HG02840 (cell line): ENCODE measurements around the gene SLC39A13.

Experiments used
- ATAC-seq: cut with Tn5 transposase; IDR thresholded peaks from one replicate; pipeline ENCODE4 v1.9.1; 2021; ENCODE audit warnings: mild to moderate bottlenecking, moderate library complexity, moderate number of reproducible peaks; ENCODE audit not compliant: unreplicated experiment, low FRiP score

SLC39A13 gene

GRCh38 chr11:47383071-47383470 is 25.3 kb upstream of the SLC39A13 start:
- ATAC-seq: no peak

- ATAC-seq: no peak
Observed at GRCh38 chr11:47384498-47384897, 23.9 kb upstream of the SLC39A13 start.

- ATAC-seq: no peak
Observed at GRCh38 chr11:47387944-47388696, 20.3 kb upstream of the SLC39A13 start.

- no peak for ATAC-seq
Observed at GRCh38 chr11:47388697-47389576, 19.5 kb upstream of the SLC39A13 start.

DNA sequence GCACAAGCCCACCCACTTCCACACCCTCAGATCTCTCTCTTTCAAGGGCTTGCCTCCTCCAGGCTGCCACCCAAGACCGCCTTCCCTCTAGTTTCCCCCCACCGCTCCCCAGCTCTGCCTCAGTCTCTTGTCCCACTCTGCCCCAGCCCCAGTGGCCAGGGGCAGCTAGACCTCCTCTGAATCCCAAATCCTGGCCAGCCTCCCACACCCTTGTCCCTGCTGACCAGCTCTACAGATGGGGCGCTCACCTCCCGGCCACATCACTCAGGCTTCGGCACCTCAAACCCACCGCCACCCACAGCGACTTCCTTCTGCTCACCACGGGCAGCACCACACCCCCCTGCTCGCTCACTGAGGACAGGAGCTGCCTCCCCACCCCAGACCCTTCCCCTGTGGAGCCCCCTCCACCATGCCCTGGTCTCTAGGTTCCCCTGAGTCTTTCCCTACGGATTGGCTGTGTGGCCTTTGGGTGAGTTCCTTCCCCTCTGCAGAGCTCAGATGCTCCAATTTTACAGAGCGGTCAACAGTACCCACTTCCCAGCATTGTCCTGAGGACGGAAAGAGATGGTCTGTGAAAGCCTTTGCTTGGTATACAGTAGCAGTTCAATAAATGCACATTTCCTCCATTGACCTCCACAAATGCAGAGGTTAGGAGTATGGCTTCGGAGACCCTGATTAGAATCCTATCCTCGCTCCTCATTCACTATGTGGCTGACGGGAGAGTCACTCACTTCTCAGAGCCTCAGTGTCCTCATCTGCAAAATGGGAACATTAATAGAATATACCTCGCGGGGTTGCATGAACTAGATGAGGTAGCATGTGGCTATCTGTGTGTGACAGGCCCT is 18.6 kb upstream of the SLC39A13 start:
- ATAC-seq: no peak

DNA sequence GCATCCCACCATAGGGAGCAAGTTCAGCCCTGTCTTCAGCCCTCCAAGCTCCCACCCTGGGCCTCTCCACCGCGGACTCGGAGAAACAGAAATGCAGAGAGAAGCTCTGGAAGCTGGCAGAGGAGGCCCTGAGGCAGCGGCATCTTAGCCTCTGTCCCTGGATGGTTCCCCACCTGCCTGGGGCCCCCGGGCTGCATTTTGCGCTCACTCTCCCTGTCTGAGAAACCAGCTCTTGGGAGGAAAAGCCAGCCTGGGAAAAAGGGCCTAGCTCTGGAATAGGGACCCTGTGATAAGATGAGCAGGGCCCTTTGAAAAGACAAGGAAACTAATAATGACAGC is 18.0 kb upstream of the SLC39A13 start:
- ATAC-seq: no peak

GRCh38 chr11:47391077-47391583 is 17.3 kb upstream of the SLC39A13 start:
- no peak for ATAC-seq

DNA sequence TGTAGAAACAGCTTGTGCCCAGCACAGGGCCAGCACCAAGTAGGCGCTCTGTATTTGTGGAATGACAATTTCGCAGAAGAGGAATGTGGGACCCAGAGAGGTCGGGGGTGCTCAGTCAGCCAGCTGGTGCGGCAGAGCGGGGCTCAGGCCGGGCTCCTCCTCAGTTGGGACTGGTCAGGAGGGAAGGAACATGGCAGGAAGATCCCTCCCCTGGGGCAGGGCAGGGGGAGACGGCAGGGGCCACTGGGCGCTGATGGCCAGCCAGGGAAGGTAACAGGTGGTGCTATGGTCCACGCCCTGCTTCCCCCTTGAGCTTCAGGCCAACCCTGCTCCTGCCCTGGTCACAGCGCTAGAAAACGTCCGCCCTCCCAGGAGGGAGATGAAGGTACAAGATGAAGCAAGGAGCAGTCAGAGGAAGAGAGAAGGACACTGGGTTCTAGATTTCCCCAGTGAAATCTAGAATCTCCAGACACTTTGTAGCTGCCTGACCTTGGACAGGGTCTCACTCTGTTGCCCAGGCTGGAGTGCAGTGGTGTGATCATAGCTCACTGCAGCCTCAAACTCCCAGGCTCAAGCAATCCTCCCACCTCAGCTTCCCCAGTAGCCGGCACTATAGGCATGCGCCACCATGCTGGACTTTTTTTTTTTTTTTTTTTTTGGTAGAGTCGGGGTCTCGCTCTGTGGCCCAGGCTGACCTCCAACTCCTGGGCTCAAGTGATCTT is 16.5 kb upstream of the SLC39A13 start:
- no peak for ATAC-seq

DNA sequence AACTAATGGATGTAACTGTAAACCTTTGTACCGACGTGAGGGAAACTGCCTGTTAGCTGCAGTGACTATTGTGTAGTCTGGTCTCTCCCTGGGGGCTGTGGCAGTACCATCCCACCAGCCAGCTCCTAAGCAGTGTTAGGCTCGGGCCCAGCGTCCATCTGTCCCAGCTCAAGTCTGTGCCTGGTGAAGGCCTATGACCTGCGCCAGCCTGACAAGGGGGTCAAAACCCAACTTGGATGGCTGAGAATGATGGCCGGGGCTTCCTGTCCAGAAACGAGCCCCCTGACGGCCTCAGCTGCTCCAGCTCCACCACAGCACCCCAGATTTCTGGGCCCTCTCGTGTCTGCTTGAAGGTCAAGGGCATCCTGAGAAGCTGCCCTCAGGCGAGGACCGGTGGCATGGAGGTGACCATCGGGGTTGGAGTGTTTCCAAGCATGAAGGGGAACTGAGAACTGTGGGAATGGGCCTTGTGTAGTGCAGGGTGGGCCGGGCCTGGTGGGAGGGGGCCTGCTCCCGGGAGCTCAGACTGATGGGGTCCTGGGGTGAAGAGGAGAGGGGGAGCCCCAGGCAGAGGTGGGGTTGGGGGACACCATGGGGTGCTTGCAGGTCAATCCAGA is 15.7 kb upstream of the SLC39A13 start:
- ATAC-seq: no peak

- no peak for ATAC-seq
Observed at GRCh38 chr11:47393163-47394049, 15.0 kb upstream of the SLC39A13 start.

DNA sequence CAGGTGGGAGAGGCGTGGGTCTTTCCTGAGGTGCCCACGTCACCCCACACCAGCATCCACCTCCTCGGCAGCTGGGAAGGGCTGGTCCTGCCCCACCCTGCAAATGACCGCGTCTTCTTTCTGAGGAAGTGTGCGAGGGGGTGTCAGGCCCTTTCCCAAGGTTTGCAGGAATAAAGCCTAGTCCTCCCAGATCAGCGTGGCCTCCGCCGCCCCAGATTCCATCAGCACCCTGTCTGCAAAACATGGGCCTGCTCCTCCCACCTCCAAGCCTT is 14.4 kb upstream of the SLC39A13 start:
- no peak for ATAC-seq

GRCh38 chr11:47394322-47395222 is 13.8 kb upstream of the SLC39A13 start:
- ATAC-seq: no peak

GRCh38 chr11:47395223-47396048 is 13.0 kb upstream of the SLC39A13 start:
- ATAC-seq: no peak

GRCh38 chr11:47396049-47396320 is 12.4 kb upstream of the SLC39A13 start:
- ATAC-seq: no peak

DNA sequence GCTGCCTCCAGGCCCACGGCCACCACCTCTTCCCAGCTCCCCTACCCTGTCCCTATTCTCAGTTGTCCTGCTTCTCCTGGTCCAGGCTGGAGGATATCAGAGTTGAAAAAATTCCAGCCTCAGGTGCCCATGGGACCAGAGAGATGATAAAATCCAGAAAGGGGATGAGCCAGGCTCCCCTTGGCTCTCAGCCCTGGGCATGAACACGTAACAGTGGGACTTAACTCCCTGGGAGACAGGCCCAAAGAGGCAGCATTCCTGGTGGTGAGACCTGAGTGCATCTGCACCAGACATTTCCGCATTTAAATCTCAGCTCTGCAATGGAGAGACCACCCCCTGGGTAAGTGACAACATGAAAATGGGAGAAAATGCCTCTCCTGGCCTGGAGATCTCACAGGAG is 10.4 kb upstream of the SLC39A13 start:
- no peak for ATAC-seq

DNA sequence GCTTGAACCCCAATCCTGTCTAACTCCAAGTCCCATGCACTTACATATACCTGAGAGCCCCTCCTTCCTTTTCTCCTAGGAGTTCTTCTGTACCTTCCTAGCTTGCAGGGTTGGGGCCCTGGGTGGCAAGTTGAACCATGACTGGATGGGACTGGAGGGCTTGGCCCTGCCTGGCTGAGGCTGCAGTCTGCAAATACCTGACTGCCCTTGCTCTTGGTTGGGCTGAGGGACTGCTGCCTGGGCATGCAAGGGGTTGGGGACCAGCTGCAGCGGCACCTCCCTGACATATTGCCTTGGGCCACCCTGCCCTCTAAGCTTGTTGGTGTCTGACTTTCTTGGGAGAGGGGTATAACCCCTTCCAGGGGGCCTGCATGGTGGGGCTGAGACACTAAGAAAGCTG is 9.8 kb upstream of the SLC39A13 start:
- no peak for ATAC-seq
